H7 (cell line): ENCODE data around the gene FRMD5. TPM values are rescaled to one million over a fixed set of nuclear protein-coding genes. Genes with fewer than 3 reads are reported as not detected.

Experiments
- DNase-seq: peaks from one replicate; pipeline ENCODE4 v3.0.0; 2012
- H3K27me3 ChIP-seq: 2 replicates; pipeline ENCODE4 v1.6.0; 2011; ENCODE audit warnings: mild to moderate bottlenecking, low read length; ENCODE audit not compliant: control insufficient read depth, insufficient read depth
- H3K36me3 ChIP-seq: replicated peaks from 2 replicates; pipeline ENCODE4 v1.5.1; 2011; ENCODE audit warnings: low read length; ENCODE audit not compliant: control insufficient read depth, insufficient read depth
- H3K4me3 ChIP-seq: 2 replicates; pipeline ENCODE4 v1.5.1; 2011; ENCODE audit warnings: low read depth, mild to moderate bottlenecking, control low read depth, low read length, moderate library complexity; ENCODE audit not compliant: insufficient read depth
- total RNA-seq: library from RNA; depleted of rRNA; stranded (reverse); fragments of >200 nt; shearing (Covaris generic); gene quantifications from 2 replicates; pipeline ENCODE4 v1.2.3, GENCODE V29; 2014

FRMD5 gene
- total RNA-seq, 1 experiment from 2014 or later = 2.4 TPM

DNA sequence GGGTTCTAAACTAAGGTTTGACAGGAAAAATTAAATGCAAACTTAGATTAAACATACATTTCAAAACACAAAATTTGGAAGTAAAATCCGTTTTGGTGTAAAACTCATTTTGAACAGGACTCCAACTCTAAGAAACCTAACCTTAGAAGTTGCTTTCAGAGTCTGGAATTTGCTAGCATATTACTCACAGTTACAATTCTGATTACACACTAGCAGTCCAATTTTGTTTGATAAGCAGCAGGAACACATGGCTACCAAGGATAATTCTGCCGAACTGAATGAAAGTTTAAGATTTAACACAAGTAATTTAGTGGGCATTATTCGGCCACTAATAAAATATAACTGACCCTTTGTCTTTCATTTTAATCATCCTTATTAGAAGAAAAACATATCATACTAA, 49.6 kb downstream of the FRMD5 start:
- DNase-seq = no peak
- Histone ChIP-seq H3K4me3 (no peak overlapping the region), H3K27me3 (no peaks in the 10 kb centered on the region), H3K36me3 (no peaks in the 10 kb centered on the region)

DNA sequence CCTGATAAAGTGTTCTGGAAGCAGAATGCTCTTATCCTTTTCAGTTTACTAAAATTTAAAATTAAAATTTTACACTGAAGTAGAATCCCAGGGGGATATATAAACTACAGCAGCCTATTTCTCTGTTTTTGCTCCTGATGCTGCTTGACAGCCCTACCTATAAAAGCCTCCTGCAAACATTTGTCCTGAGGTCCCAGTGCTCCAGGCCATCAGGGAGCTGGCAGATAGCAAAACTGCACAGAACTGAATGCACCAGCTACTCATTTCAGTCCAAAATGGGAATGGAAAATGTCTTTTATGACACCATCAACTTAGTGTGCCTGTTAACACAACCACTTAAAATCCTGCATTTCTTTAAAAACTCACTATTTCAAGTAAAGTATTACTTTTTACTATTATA, 50.1 kb downstream of the FRMD5 start:
- no peaks in the 10 kb centered on the region for H3K36me3 ChIP-seq
- no peak for DNase-seq
- H3K4me3 ChIP-seq = no peak overlapping the region
- H3K27me3 ChIP-seq = no peaks in the 10 kb centered on the region

DNA sequence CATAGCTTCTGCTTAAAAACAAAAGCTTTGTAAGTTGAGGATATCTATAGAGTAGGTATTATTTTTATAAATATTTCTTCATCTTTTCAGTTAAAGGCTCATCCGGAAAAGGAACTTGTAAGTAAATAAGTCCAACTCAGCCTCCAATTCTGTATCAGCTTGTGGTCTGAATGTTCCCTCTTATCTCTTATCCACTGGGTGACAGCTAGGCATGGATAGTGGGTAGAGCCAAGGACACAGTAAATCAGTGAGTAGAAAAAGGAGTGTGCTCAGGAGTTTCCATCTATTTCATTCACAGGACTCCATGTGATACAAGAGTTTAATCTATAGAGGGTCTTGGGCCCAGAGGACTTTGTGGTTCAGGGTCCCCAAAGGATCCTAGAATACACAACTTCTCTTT, 50.9 kb downstream of the FRMD5 start:
- no peak for DNase-seq
- H3K27me3 ChIP-seq = no peaks in the 10 kb centered on the region
- H3K4me3 ChIP-seq = no peak overlapping the region
- H3K36me3 ChIP-seq = no peaks in the 10 kb centered on the region

DNA sequence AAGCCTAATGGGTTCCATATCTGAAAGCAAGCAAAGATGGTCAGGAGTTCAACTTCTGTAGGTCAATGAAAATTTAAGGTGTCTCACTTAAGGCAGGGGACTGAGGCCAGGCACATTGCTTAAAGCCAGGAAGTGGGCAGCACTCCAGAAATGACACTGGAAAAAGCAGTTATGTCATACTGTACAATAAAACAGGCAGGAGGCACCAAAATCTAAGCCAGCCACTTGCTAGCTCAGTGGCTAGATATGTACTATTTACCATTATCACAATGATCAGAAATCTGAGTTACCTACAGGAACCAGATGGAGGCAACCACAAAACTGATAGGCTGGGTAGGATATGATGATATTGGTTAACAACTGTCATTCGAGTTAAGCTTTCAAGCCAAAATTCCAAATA, 57.3 kb downstream of the FRMD5 start:
- no peaks in the 10 kb centered on the region for H3K36me3 ChIP-seq
- no peak for DNase-seq
- no peak overlapping the region for H3K4me3 ChIP-seq
- no peaks in the 10 kb centered on the region for H3K27me3 ChIP-seq

DNA sequence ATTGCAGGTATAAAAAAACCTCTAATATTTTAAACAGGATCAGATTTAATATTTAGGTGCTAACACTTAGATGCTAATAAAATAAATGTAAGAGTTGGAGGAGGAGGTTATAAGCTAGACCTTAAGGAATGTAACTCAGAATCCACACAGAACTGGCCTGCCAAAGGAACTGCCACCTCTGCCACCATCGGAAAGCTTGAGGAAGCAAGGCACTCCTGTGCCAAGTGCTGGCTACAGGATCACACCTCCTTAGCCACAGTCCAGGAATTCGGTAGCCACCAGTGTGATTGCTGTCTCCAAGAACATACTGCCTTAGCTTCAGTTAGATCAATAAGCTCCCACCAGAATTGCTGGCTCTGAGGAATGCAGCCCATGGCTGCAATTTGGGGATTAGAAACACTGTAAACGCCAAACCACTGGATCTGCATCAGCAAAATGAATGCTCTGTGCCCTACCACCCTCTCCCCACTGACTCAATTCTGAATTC, 58.0 kb downstream of the FRMD5 start:
- Histone ChIP-seq H3K27me3 (no peaks in the 10 kb centered on the region), H3K4me3 (no peak overlapping the region), H3K36me3 (no peaks in the 10 kb centered on the region)
- no peak for DNase-seq

DNA sequence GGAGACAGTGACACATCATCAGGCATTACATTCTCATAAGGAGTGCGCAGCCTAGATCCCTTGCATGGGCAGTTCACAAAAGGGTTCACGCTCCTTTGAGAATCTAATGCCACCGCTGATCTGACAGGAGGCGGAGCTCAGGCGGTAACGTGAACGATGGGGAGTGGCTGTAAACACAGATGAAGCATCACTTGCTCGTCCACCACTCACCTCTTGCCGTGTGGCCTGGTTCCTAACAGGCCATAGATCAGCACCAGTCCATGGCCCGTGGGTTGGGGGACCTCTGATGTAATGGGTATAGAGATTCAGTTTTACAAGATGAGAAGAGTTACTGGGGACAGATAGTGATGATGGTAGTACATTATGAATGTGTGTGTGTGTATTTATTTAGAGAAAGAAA, 63.0 kb downstream of the FRMD5 start:
- DNase-seq = no peak
- H3K36me3 ChIP-seq = no peaks in the 10 kb centered on the region
- no peaks in the 10 kb centered on the region for H3K27me3 ChIP-seq
- no peak overlapping the region for H3K4me3 ChIP-seq

DNA sequence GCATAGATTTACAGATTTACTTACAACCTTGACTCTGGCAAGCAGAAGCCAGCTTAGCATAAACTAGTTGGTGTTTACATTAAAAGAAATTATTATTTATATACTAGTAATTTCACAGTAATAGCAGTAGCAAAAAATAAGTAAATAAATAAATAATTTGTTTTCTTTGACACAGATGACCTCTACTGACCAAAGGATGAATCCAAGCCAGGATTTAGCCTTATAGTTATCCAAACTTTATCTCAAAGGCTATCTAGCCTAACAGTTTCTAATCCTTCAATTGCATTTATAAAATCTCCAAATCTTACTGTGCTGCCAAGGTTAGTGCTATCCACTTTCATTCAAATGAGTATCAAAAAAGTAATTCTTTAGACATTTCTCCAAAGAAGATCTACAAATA, 64.3 kb downstream of the FRMD5 start:
- no peak overlapping the region for H3K4me3 ChIP-seq
- no peaks in the 10 kb centered on the region for H3K27me3 ChIP-seq
- DNase-seq = no peak
- no peaks in the 10 kb centered on the region for H3K36me3 ChIP-seq

DNA sequence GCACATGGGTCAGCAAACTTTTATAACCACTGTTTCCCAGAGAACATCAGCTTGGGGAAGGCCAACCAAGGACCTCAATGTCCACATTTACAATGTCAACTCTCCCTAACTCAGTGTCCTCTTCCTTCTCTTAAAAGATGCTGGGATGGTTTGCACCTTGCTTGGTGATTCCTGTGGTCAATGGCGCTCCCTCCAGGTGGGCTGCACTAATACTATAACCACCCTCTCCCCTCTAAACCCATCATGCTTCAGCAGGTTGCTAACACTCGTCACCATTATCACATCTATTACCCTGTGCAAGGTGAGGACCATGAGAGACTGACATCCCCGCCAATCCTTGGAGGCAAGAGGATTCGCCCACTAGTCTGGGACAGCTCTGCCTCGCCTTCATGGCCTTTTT, 65.2 kb downstream of the FRMD5 start:
- Histone ChIP-seq H3K36me3 (no peaks in the 10 kb centered on the region), H3K4me3 (no peak overlapping the region), H3K27me3 (no peaks in the 10 kb centered on the region)
- DNase-seq = no peak

DNA sequence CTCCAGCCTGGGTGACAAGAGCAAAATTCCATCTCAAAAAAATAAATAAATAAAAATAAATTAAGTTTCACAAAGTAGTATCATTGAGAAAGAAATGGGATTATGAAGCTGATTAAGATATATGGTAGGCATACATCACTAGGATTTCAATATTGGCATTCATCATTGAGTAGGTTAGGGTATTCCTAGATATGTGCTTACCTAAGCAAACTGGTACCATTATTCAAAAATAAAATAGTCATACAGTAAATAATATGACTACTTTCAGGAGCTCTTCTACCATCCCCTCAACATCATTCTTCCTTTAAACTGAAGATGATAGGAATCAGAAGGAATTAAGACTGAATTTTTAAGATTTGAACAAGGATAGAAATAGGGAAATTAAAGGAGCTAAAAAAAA, 66.6 kb downstream of the FRMD5 start:
- no peaks in the 10 kb centered on the region for H3K27me3 ChIP-seq
- H3K4me3 ChIP-seq = no peak overlapping the region
- no peak for DNase-seq
- H3K36me3 ChIP-seq = no peaks in the 10 kb centered on the region

DNA sequence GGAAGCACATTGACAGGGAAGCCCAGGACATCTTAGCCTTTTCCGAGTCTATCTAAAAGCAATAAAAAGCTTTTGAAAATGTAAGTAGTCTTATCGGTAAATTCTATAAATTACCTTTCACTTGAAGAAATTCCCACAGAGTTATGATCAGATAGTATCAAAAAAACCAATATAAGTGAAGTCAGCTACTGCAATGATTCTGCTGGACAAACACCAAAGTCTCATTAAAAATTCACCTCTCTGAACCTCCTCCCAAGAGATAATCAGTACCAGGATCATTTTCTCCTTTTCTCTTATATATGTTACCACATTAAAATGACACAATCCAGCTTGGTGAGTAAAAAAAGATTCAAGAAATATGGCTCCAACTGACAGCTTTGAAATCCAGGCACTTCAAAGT, 69.2 kb downstream of the FRMD5 start:
- Histone ChIP-seq H3K27me3 (no peaks in the 10 kb centered on the region), H3K36me3 (no peaks in the 10 kb centered on the region), H3K4me3 (no peak overlapping the region)
- no peak for DNase-seq

DNA sequence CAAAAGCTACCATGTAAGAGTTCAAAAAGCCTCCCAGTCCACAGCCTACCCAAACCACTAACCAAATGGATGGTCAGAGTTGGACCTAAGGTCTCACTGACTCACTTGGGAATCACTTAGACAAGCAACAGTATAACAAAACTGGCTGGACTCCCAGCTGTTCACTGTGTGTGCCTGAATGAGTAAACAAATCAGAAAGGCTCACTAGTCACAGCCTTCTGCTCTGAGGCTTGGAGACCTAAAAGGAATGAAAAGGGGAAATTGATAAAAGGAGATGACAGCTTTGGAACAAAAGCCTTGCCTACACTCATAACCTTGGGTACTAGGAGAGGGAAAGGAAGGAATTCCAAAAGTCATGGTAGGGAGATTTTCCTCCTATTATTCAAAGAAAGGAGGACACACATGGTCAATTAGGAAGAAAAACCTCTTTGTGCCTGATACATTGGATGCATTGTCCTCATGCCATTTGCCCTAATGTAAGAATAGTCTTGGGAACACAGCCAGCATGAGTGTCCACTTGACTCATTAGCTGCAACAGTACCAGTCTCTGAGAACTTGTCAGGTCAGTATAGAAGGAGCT, 92.3 kb downstream of the FRMD5 start:
- H3K36me3 ChIP-seq = no peaks in the 10 kb centered on the region
- H3K27me3 ChIP-seq = no peaks in the 10 kb centered on the region
- DNase-seq = no peak
- H3K4me3 ChIP-seq = no peak overlapping the region

DNA sequence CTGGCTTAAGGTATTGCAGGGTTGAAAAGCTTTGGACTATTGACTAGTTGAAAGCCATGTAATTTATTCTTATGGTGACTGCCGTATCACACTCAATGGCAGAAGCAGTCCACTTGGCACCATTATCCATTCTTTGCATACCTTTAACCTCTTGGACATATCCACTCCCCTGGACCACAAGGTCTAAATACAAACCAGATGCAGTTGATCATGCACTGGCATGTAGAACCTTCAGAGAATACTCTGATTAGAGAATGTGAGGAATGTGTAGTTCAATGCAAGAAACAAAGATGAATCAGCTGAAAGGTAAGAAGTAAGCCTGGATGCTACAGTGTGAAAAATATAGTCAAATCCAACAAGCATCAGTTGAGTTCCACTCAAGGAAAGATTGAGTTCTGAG, 93.1 kb downstream of the FRMD5 start:
- Histone ChIP-seq H3K4me3 (no peak overlapping the region), H3K36me3 (no peaks in the 10 kb centered on the region), H3K27me3 (no peaks in the 10 kb centered on the region)
- DNase-seq = no peak

DNA sequence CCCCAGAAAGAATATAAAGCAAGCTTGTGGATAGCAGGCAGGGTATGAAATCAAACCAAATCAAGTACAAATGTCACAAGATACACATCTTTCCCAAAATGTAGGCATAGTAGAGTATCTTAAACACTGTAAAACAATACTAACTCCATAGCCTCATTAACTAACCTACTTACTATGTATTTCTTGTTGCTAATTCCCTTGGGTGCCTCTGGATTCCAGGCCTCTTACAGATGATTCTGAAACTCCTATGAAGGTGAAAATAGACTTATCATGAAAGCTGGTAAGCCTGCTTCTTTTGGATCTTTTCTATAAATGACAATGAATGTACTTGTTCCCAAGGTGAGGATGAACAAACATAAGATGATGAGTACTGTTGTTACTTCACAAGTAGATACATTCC, 93.8 kb downstream of the FRMD5 start:
- DNase-seq = no peak
- Histone ChIP-seq H3K4me3 (no peak overlapping the region), H3K27me3 (no peaks in the 10 kb centered on the region), H3K36me3 (no peaks in the 10 kb centered on the region)

DNA sequence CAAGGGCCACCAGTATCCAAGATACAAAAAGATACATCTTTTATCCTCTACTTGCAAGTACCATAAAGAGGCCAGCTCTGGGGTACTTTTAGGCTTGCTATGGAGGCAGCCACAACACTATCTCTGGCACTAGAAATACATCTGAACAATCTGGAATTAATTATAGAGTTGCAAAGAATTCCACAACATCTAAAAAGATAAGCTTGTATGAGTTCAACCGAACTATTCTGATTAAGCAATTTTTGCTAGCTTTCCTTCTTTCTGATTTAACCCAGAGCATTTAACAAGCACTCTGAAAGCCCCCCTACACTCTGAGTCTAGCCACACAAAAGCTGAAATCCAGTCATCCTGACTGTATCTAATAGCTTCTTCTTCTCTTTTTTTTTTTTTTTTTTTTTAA, 95.4 kb downstream of the FRMD5 start:
- Histone ChIP-seq H3K36me3 (no peaks in the 10 kb centered on the region), H3K4me3 (no peak overlapping the region), H3K27me3 (no peaks in the 10 kb centered on the region)
- no peak for DNase-seq

DNA sequence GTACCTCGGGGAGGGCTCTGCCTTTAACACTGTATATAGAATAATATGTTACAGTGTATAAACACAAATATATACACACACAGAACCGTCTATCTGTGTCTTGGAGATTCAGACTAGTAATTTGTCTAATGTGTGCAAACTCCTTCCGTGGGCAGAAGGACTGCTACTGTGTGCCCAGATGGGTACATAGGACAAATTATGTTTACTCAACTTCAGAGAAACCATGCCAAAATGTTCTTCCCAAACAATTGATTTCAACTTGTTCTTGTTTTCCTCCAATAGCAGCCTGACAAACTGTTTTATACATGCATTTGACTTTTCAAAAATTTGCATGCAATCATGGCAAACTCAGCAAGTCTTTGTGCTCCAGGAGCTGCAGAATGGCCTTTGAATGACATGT, 97.5 kb downstream of the FRMD5 start:
- H3K36me3 ChIP-seq = no peaks in the 10 kb centered on the region
- H3K27me3 ChIP-seq = no peaks in the 10 kb centered on the region
- no peak for DNase-seq
- no peak overlapping the region for H3K4me3 ChIP-seq

DNA sequence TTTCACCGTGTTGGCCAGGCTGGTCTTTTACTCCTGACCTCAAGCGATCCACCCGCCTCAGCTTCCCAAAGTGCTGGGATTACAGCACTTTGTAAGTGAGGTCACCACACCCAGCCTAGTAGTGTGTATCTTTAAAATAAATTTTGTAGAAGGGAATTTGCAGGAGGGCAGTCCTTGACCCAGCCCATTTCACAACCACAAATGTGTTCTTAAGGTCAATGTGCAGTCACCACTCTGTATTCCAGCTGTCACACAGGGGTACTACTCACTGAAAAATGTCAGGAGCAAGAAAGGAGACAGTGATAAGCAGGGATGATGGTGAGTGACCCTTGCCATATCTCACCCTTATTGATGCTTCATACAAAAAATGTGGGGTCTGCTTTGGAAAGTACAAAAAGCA, 98.5 kb downstream of the FRMD5 start:
- H3K4me3 ChIP-seq = no peak overlapping the region
- H3K27me3 ChIP-seq = no peaks in the 10 kb centered on the region
- H3K36me3 ChIP-seq = no peaks in the 10 kb centered on the region
- DNase-seq = no peak
